Spleen (tissue), 7 donors: ENCODE results near the gene MPIG6B.

Experiments used
- POLR2A ChIP-seq, 3 donors: fragments of 450-650 bp; IDR thresholded peaks; one replicate each; pipeline ENCODE4 v1.5.1; 2017; ENCODE audit warnings: antibody characterized with exemption in 3 of 3, mild to moderate bottlenecking in 1 of 3
- POLR2AphosphoS5 ChIP-seq, 3 donors: sonication (generic); formaldehyde crosslinking; IDR thresholded peaks; one replicate each; pipeline ENCODE4 v1.5.1; 2017; ENCODE audit warnings: antibody characterized with exemption in 3 of 3
- TF ChIP-seq, protein P1 (sequence below), 11 experiments: fragments of 200-600 bp in 7 of 11; fragments of 450-650 bp in 4 of 11; sonication (generic) in 4 of 11; IDR thresholded peaks in 8 of 11; conservative IDR thresholded peaks in 3 of 11; 1 replicate in 7 of 11; 2 replicates in 4 of 11; pipeline versions ENCODE4 v1.4.0 to v1.8.0; 2016 to 2021; ENCODE audit warnings: antibody characterized with exemption in 11 of 11, inconsistent platforms in 4 of 11, mild to moderate bottlenecking in 1 of 11
- donor health status: DM: no; HTN: no; CAD: no; lungs with moderate emphysema.
- donor health status: DM: no; HTN: no; CAD: no.
- donor health status: DM: no; HTN: no; CAD: no.

DNA sequence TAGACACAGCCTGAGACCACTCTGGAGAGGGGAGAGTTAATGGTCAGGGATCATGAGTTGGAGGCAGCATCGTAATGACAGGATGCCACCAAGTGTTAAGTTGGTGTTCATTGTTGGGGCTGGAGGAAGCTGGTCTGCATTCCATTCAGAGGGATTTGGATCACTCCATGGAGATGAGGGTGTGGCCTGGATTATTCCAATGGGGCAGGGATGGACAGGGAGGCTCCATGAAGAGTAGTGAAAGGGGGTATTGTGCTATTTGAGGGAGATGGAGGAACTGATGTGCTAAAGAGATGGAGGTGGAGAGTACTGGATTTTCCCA is 40.4 kb downstream of the MPIG6B start:
- TF ChIP-seq POLR2AphosphoS5 (IDR thresholded peaks at IDR 0.05), result no peak
- TF ChIP-seq, protein P1, sequence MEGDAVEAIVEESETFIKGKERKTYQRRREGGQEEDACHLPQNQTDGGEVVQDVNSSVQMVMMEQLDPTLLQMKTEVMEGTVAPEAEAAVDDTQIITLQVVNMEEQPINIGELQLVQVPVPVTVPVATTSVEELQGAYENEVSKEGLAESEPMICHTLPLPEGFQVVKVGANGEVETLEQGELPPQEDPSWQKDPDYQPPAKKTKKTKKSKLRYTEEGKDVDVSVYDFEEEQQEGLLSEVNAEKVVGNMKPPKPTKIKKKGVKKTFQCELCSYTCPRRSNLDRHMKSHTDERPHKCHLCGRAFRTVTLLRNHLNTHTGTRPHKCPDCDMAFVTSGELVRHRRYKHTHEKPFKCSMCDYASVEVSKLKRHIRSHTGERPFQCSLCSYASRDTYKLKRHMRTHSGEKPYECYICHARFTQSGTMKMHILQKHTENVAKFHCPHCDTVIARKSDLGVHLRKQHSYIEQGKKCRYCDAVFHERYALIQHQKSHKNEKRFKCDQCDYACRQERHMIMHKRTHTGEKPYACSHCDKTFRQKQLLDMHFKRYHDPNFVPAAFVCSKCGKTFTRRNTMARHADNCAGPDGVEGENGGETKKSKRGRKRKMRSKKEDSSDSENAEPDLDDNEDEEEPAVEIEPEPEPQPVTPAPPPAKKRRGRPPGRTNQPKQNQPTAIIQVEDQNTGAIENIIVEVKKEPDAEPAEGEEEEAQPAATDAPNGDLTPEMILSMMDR (IDR thresholded peaks at IDR 0.05 in 8 of 11, conservative IDR thresholded peaks at IDR 0.05 in 3 of 11), result no peak
- TF ChIP-seq POLR2A (IDR thresholded peaks at IDR 0.05), result no peak
